ENCODE data around the gene SDCBP2. TPM values are rescaled to one million over a fixed set of nuclear protein-coding genes. Genes with fewer than 3 reads are reported as not detected.

The SDCBP2 gene
- total and polyA plus RNA-seq, 10 of the 15 experiments (the other 5 are each of a cell fraction or from before 2014, with no cell fraction given): 0.16 to 2.4 (median 1.1) TPM; not detected in 1

GRCh38 chr20:1370548-1371110 is 41.7 kb upstream of the SDCBP2 start (continued):
- TF ChIP-seq ZNF592 (IDR thresholded peaks at IDR 0.05) (no peak), JUND (IDR thresholded peaks at IDR 0.05; ENCODE audit: low read depth, low read length) (no peak), MEF2B (IDR thresholded peaks at IDR 0.05; ENCODE audit: partially characterized antibody, poor library complexity, severe bottlenecking) (no peak), CREM (IDR thresholded peaks at IDR 0.05; ENCODE audit: low read depth) (no peak)

GRCh38 chr20:1369970-1370369 is 41.0 kb upstream of the SDCBP2 start:
- WGBS (ENCODE audit: insufficient coverage, insufficient replicate concordance, low lambda C conversion rate, missing lambda C conversion rate): 100% methylated on average over 3 of the region's 3 CpGs
- TF ChIP-seq ZNF592 (IDR thresholded peaks at IDR 0.05) (no peak), BCL11A (IDR thresholded peaks at IDR 0.05; ENCODE audit: low read depth, low read length) (no peak), YY1 (IDR thresholded peaks at IDR 0.05; ENCODE audit: low read depth, low read length) (no peak), ATF3 (IDR thresholded peaks at IDR 0.05; ENCODE audit: borderline replicate concordance, extremely low read depth, low read depth, low read length) (no peak)
- TF ChIP-seq, protein P1, sequence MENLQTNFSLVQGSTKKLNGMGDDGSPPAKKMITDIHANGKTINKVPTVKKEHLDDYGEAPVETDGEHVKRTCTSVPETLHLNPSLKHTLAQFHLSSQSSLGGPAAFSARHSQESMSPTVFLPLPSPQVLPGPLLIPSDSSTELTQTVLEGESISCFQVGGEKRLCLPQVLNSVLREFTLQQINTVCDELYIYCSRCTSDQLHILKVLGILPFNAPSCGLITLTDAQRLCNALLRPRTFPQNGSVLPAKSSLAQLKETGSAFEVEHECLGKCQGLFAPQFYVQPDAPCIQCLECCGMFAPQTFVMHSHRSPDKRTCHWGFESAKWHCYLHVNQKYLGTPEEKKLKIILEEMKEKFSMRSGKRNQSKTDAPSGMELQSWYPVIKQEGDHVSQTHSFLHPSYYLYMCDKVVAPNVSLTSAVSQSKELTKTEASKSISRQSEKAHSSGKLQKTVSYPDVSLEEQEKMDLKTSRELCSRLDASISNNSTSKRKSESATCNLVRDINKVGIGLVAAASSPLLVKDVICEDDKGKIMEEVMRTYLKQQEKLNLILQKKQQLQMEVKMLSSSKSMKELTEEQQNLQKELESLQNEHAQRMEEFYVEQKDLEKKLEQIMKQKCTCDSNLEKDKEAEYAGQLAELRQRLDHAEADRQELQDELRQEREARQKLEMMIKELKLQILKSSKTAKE (IDR thresholded peaks at IDR 0.05; ENCODE audit: low read depth, poor library complexity, severe bottlenecking): no peak

More at GRCh38 chr20:1369970-1370369, 41.0 kb upstream of the SDCBP2 start:
- DNase-seq (ENCODE audit: low read depth, low spot score) (no peak), FAIRE-seq (no peak), ATAC-seq (no peak)
- ChIA-PET RAD21 (ENCODE audit: unreplicated experiment) (no interaction called here), SMC1A (ENCODE audit: uncharacterized antibody, unreplicated experiment) (interaction anchor here (0.8 kb wide), 1 partner anchor 12 kb away, joined by 3 read pairs; no protein-coding TSS in a partner anchor), CTCF (no interaction called here), POLR2A (interaction anchor here (2.6 kb wide), 1 partner anchor 22 kb away, joined by 8 read pairs; no protein-coding TSS in a partner anchor)
- intact Hi-C loops (cut with micrococcal nuclease; ENCODE audit: unreplicated experiment) (no loop called here), in situ Hi-C loops (cut with MboI) (no loop called here)
- Histone ChIP-seq H3K79me2 (ENCODE audit: control insufficient read depth, insufficient read depth, low read length) (peaks cover 8% of the 10 kb centered on the region), H3K4me3 (no peak overlapping the region), H3K9ac (ENCODE audit: control insufficient read depth, insufficient read depth, low read length) (no peak overlapping the region), H3K27ac (ENCODE audit: control insufficient read depth, insufficient read depth) (no peak overlapping the region), H3K4me1 (ENCODE audit: control insufficient read depth, insufficient read depth, low read length) (no peaks in the 10 kb centered on the region), H4K20me1 (ENCODE audit: control insufficient read depth, insufficient read depth) (peaks cover 3% of the 10 kb centered on the region; the same call in 1 of the 2 replicates), H3K36me3 (ENCODE audit: control insufficient read depth in 2 of 2, insufficient read depth in 2 of 2, low read length in 1 of 2) (peaks cover 15 to 42% of the 10 kb centered on the region in 2 experiments), H3K27me3 (replicated peaks in 1 of 2; ENCODE audit: control insufficient read depth in 2 of 2, insufficient read depth in 2 of 2, low read length in 1 of 2) (no peaks in the 10 kb centered on the region), H3K4me2 (ENCODE audit: control insufficient read depth, insufficient read depth) (no peak overlapping the region), H3K9me3 (replicated peaks; ENCODE audit: control insufficient read depth, insufficient read depth, low read length) (no peaks in the 10 kb centered on the region), H2AFZ (ENCODE audit: control insufficient read depth, low read depth, low read length) (no peak overlapping the region)
- BruUV-seq (replicated peaks): no TSS peak

Data from GM12878 (cell line).